ENCODE results near the gene BCL2. TPM values are rescaled to one million over a fixed set of nuclear protein-coding genes. Genes with fewer than 3 reads are reported as not detected.

Gene BCL2
- total and polyA plus RNA-seq, 9 of the 15 experiments (the other 6 are each of a cell fraction or from before 2014, with no cell fraction given) = 0.10 to 1.1 (median 0.65) TPM

- TF ChIP-seq, protein P1, sequence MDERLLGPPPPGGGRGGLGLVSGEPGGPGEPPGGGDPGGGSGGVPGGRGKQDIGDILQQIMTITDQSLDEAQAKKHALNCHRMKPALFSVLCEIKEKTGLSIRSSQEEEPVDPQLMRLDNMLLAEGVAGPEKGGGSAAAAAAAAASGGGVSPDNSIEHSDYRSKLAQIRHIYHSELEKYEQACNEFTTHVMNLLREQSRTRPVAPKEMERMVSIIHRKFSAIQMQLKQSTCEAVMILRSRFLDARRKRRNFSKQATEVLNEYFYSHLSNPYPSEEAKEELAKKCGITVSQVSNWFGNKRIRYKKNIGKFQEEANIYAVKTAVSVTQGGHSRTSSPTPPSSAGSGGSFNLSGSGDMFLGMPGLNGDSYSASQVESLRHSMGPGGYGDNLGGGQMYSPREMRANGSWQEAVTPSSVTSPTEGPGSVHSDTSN (CRISPR knock-in tag; IDR thresholded peaks at IDR 0.05; ENCODE audit: low read depth) = no peak
- TF ChIP-seq, protein P1 (tag; conservative IDR thresholded peaks at IDR 0.05; ENCODE audit: low read depth) = peak; percentile 87
- no peak for TF ChIP-seq ZNF354B (CRISPR knock-in tag; IDR thresholded peaks at IDR 0.05)
- TF ChIP-seq NR2F6 (CRISPR knock-in tag; IDR thresholded peaks at IDR 0.05) = no peak
- no peak for TF ChIP-seq ZNF212 (CRISPR knock-in tag; IDR thresholded peaks at IDR 0.05)
- no peak for TF ChIP-seq SIRT6 (IDR thresholded peaks at IDR 0.05; ENCODE audit: low read depth, low read length)
- no peak for TF ChIP-seq GTF2E2 (tag; IDR thresholded peaks at IDR 0.05)
- TF ChIP-seq ZNF324 (CRISPR knock-in tag; IDR thresholded peaks at IDR 0.05) = no peak
- TF ChIP-seq E4F1 (CRISPR knock-in tag; IDR thresholded peaks at IDR 0.05; ENCODE audit: borderline replicate concordance) = no peak
- TF ChIP-seq LCOR (CRISPR knock-in tag; IDR thresholded peaks at IDR 0.05) = no peak
- 0 out of 2 replicates have a peak, but pooled peaks have one; percentile 13 for TF ChIP-seq CREM (IDR thresholded peaks at IDR 0.05; ENCODE audit: low read depth)
- peak; percentile 52 for TF ChIP-seq EGR1 (conservative IDR thresholded peaks at IDR 0.05)
- no peak for TF ChIP-seq NFYB (IDR thresholded peaks at IDR 0.05; ENCODE audit: extremely low read depth, insufficient read length)
- TF ChIP-seq BCL6 (CRISPR knock-in tag; IDR thresholded peaks at IDR 0.05) = no peak
- TF ChIP-seq TGIF2 (CRISPR knock-in tag; IDR thresholded peaks at IDR 0.05) = no peak
- TF ChIP-seq, protein P2, sequence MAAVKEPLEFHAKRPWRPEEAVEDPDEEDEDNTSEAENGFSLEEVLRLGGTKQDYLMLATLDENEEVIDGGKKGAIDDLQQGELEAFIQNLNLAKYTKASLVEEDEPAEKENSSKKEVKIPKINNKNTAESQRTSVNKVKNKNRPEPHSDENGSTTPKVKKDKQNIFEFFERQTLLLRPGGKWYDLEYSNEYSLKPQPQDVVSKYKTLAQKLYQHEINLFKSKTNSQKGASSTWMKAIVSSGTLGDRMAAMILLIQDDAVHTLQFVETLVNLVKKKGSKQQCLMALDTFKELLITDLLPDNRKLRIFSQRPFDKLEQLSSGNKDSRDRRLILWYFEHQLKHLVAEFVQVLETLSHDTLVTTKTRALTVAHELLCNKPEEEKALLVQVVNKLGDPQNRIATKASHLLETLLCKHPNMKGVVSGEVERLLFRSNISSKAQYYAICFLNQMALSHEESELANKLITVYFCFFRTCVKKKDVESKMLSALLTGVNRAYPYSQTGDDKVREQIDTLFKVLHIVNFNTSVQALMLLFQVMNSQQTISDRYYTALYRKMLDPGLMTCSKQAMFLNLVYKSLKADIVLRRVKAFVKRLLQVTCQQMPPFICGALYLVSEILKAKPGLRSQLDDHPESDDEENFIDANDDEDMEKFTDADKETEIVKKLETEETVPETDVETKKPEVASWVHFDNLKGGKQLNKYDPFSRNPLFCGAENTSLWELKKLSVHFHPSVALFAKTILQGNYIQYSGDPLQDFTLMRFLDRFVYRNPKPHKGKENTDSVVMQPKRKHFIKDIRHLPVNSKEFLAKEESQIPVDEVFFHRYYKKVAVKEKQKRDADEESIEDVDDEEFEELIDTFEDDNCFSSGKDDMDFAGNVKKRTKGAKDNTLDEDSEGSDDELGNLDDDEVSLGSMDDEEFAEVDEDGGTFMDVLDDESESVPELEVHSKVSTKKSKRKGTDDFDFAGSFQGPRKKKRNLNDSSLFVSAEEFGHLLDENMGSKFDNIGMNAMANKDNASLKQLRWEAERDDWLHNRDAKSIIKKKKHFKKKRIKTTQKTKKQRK (IDR thresholded peaks at IDR 0.05; ENCODE audit: borderline replicate concordance, low read depth, low read length) = no peak
- no peak for TF ChIP-seq GMEB1 (CRISPR knock-in tag; IDR thresholded peaks at IDR 0.05)
- TF ChIP-seq TAL1 (IDR thresholded peaks at IDR 0.05) = no peak
These were observed 164.3 kb downstream of the BCL2 start (continued) for GRCh38 chr18:63155169-63155852.

All from K562 (cell line).